Prostate gland (tissue), 2 donors: ENCODE data around the gene SIRPB1. TPM values are rescaled to one million over a fixed set of nuclear protein-coding genes. Genes with fewer than 3 reads are reported as not detected.
"Not testable (repeated sequence)": the region's sequence is repeated elsewhere in the genome, so short reads cannot be mapped to it uniquely, and the experiment has no call there.

Source experiments
- DNase-seq: peaks from one replicate; pipeline ENCODE4 v3.0.0-alpha.2; 2019; ENCODE audit warnings: low spot score
- H3K27ac ChIP-seq, 2 donors: fragments of 200-600 bp; sonication (generic); 2 replicates each; pipeline ENCODE4 v1.5.1; 2017 to 2019
- H3K27me3 ChIP-seq: fragments of 200-600 bp; sonication (generic); replicated peaks from 2 replicates; pipeline ENCODE4 v1.5.1; 2019; ENCODE audit not compliant: insufficient read depth
- H3K36me3 ChIP-seq, 2 donors: fragments of 200-600 bp; sonication (generic); 1 replicate in 1 of 2; 2 replicates in 1 of 2; pipeline versions ENCODE4 v1.5.1 to v1.8.1; 2017 to 2019
- H3K4me1 ChIP-seq: fragments of 200-600 bp; sonication (generic); replicated peaks from 2 replicates; pipeline ENCODE4 v1.5.1; 2019
- H3K4me3 ChIP-seq, 2 donors: fragments of 200-600 bp; sonication (generic); 2 replicates each; pipeline ENCODE4 v1.5.1; 2017 to 2019
- H3K9me3 ChIP-seq: fragments of 200-600 bp; sonication (generic); 2 replicates; pipeline ENCODE4 v1.5.1; 2017
- CTCF ChIP-seq, 4 experiments: fragments of 200-600 bp in 2 of 4; fragments of 450-650 bp in 2 of 4; sonication (generic) in 2 of 4; IDR thresholded peaks; 1 replicate in 3 of 4; 2 replicates in 1 of 4; pipeline ENCODE4 v1.5.1; 2016 to 2019; ENCODE audit warnings: antibody characterized with exemption in 4 of 4, mild to moderate bottlenecking in 2 of 4, moderate library complexity in 2 of 4
- POLR2A ChIP-seq: fragments of 450-650 bp; IDR thresholded peaks from one replicate; pipeline ENCODE4 v1.6.1; 2016; ENCODE audit warnings: antibody characterized with exemption, mild to moderate bottlenecking
- POLR2AphosphoS5 ChIP-seq: sonication (generic); formaldehyde crosslinking; IDR thresholded peaks from one replicate; pipeline ENCODE4 v1.6.1; 2017; ENCODE audit warnings: antibody characterized with exemption
- WGBS: methylation state at CpG from one replicate; pipeline ENCODE4 v1.1.5; 2018; 5-methylcytosine and 5-hydroxymethylcytosine counted together
- intact Hi-C: fragments of 100-400 bp; cut with DNase I; formaldehyde crosslinking; loops from one replicate; pipeline ENCODE4 v1.14.2; 2022
- total RNA-seq, 2 donors: library from RNA; depleted of rRNA; stranded (reverse); fragments of >200 nt; gene quantifications; one replicate each; pipeline ENCODE4 v1.1.0, GENCODE V29; 2016

Gene SIRPB1
- total RNA-seq, 2 donors from 2014 or later: 3.9 TPM; not detected in 1

- H3K27me3 ChIP-seq: no peaks in the 10 kb centered on the region
- no peaks in the 10 kb centered on the region for H3K36me3 ChIP-seq
- no peak overlapping the region for H3K4me3 ChIP-seq
- no peak for DNase-seq
- intact Hi-C loops: no loop called here
- no peak for TF ChIP-seq POLR2A
- no peak for TF ChIP-seq CTCF (IDR thresholded peaks at IDR 0.05)
- TF ChIP-seq POLR2AphosphoS5: no peak
- no peak overlapping the region for H3K27ac ChIP-seq
- WGBS: 51% methylated on average over 9 of the region's 9 CpGs
- no peaks in the 10 kb centered on the region for H3K4me1 ChIP-seq
- H3K9me3 ChIP-seq: no peaks in the 10 kb centered on the region
Measured at GRCh38 chr20:1588533-1589460, 31.0 kb downstream of the SIRPB1 start.

GRCh38 chr20:1587781-1588532, 31.9 kb downstream of the SIRPB1 start:
- TF ChIP-seq CTCF (IDR thresholded peaks at IDR 0.05) (no peak), POLR2A (no peak), POLR2AphosphoS5 (no peak)
- intact Hi-C loops: no loop called here
- 76% methylated on average over 3 of the region's 3 CpGs for WGBS

GRCh38 chr20:1579488-1579887, 40.3 kb downstream of the SIRPB1 start:
- Histone ChIP-seq H3K4me1 (no peaks in the 10 kb centered on the region), H3K27me3 (no peaks in the 10 kb centered on the region), H3K9me3 (no peaks in the 10 kb centered on the region), H3K36me3 (no peaks in the 10 kb centered on the region), H3K27ac (no peak overlapping the region), H3K4me3 (no peak overlapping the region)
- intact Hi-C loops: no loop called here
- WGBS: 88% methylated on average over 6 of the region's 6 CpGs
- no peak for DNase-seq
- TF ChIP-seq CTCF (IDR thresholded peaks at IDR 0.05) (no peak), POLR2A (no peak), POLR2AphosphoS5 (no peak)

More at GRCh38 chr20:1587781-1588532, 31.9 kb downstream of the SIRPB1 start:
- H3K9me3 ChIP-seq: no peaks in the 10 kb centered on the region
- H3K4me3 ChIP-seq: no peak overlapping the region
- no peak overlapping the region for H3K27ac ChIP-seq
- no peaks in the 10 kb centered on the region for H3K4me1 ChIP-seq
- H3K36me3 ChIP-seq: no peaks in the 10 kb centered on the region
- DNase-seq: no peak
- no peaks in the 10 kb centered on the region for H3K27me3 ChIP-seq

- no peaks in the 10 kb centered on the region for H3K36me3 ChIP-seq
- H3K27ac ChIP-seq: no peak overlapping the region
- H3K4me1 ChIP-seq: no peaks in the 10 kb centered on the region
- DNase-seq: no peak
- H3K9me3 ChIP-seq: no peaks in the 10 kb centered on the region
- 91% methylated on average over 4 of the region's 4 CpGs for WGBS
- H3K4me3 ChIP-seq: no peak overlapping the region
- no peak for TF ChIP-seq POLR2AphosphoS5
- no peak for TF ChIP-seq POLR2A
- intact Hi-C loops: no loop called here
- H3K27me3 ChIP-seq: no peaks in the 10 kb centered on the region
Measured at GRCh38 chr20:1577906-1578305, 41.9 kb downstream of the SIRPB1 start.

- H3K4me1 ChIP-seq, intact Hi-C loops, H3K36me3 ChIP-seq, H3K27me3 ChIP-seq, H3K27ac ChIP-seq, H3K4me3 ChIP-seq, DNase-seq, H3K9me3 ChIP-seq: not testable (repeated sequence)
- WGBS: 63% methylated on average over 2 of the region's 2 CpGs
Measured at GRCh38 chr20:1577313-1577712, 42.5 kb downstream of the SIRPB1 start.
